GM12878 (cell line): ENCODE data around the gene RASAL2.

Experiments
- CHD2 ChIP-seq: IDR thresholded peaks from 2 replicates; pipeline ENCODE4 v1.6.1; 2011; ENCODE audit warnings: low read depth, low read length, improper control_type of control experiment, borderline replicate concordance
- EP300 ChIP-seq, 2 experiments: fragments of 150-350 bp in 1 of 2; IDR thresholded peaks; 2 replicates each; pipeline ENCODE4 v1.6.1; 2011 to 2012; ENCODE audit warnings: low read depth in 2 of 2, low read length in 2 of 2, borderline replicate concordance in 1 of 2, improper control_type of control experiment in 1 of 2, inconsistent platforms in 1 of 2; ENCODE audit not compliant: control insufficient read depth in 1 of 2
- EZH2 ChIP-seq: IDR thresholded peaks from 2 replicates; pipeline ENCODE4 v1.6.1; 2012; ENCODE audit warnings: low read depth, mild to moderate bottlenecking, control low read depth, inconsistent platforms, low read length, borderline replicate concordance; ENCODE audit not compliant: control insufficient read depth
- HCFC1 ChIP-seq: fragments of 150-350 bp; IDR thresholded peaks from 2 replicates; pipeline ENCODE4 v1.6.1; 2014; ENCODE audit warnings: low read length
- HDAC6 ChIP-seq: fragments of 200-600 bp; sonication (generic); IDR thresholded peaks from one replicate; pipeline ENCODE4 v1.8.0; 2017; ENCODE audit warnings: antibody characterized with exemption; ENCODE audit not compliant: unreplicated experiment
- NFYA ChIP-seq: IDR thresholded peaks from 2 replicates; pipeline ENCODE4 v1.6.1; 2011; ENCODE audit warnings: low read depth, mild to moderate bottlenecking, low read length, improper control_type of control experiment, borderline replicate concordance
- REST ChIP-seq: IDR thresholded peaks from 2 replicates; pipeline ENCODE4 v1.6.1; 2012; ENCODE audit warnings: mild to moderate bottlenecking, low read depth, low read length
- TF ChIP-seq, protein P1 (sequence below), 3 experiments: IDR thresholded peaks in 2 of 3; conservative IDR thresholded peaks in 1 of 3; 2 replicates each; pipeline ENCODE4 v1.5.1; 2011; ENCODE audit warnings: low read depth in 3 of 3, low read length in 3 of 3, mild to moderate bottlenecking in 3 of 3, control low read depth in 2 of 3, moderate library complexity in 2 of 3, inconsistent platforms in 1 of 3, mixed read lengths in 1 of 3; ENCODE audit not compliant: control insufficient read depth in 2 of 3, insufficient read depth in 1 of 3; ENCODE audit errors: extremely low read depth in 1 of 3

DNA sequence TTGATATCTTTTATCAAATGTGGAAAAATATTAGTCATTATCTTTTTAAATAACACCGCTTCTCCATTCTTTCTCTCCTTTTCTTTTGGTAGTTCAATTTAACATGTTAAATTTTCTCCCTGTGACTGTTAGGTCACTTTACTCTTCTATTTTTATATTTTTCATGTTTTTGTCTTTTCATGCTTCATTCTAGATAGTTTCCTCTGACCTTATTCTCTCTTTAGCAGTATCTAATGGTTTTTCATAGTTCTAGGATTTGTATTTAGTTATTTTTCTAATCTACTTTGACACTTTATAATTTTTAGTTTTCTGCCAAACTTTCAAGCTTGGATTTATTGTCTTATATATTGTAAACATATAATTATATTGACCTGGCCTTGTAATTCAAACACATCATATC, 116.0 kb downstream of the RASAL2 start:
- TF ChIP-seq HCFC1 (no peak), HDAC6 (no peak), EP300 (IDR thresholded peaks at IDR 0.05; ENCODE audit: borderline replicate concordance in 1 of 2, control insufficient read depth in 1 of 2, low read depth in 2 of 2, low read length in 2 of 2) (no peak), CHD2 (no peak), EZH2 (no peak), REST (no peak), NFYA (no peak)
- TF ChIP-seq, protein P1, sequence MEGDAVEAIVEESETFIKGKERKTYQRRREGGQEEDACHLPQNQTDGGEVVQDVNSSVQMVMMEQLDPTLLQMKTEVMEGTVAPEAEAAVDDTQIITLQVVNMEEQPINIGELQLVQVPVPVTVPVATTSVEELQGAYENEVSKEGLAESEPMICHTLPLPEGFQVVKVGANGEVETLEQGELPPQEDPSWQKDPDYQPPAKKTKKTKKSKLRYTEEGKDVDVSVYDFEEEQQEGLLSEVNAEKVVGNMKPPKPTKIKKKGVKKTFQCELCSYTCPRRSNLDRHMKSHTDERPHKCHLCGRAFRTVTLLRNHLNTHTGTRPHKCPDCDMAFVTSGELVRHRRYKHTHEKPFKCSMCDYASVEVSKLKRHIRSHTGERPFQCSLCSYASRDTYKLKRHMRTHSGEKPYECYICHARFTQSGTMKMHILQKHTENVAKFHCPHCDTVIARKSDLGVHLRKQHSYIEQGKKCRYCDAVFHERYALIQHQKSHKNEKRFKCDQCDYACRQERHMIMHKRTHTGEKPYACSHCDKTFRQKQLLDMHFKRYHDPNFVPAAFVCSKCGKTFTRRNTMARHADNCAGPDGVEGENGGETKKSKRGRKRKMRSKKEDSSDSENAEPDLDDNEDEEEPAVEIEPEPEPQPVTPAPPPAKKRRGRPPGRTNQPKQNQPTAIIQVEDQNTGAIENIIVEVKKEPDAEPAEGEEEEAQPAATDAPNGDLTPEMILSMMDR (IDR thresholded peaks at IDR 0.05 in 2 of 3, conservative IDR thresholded peaks at IDR 0.05 in 1 of 3; ENCODE audit: control insufficient read depth in 2 of 3, extremely low read depth in 1 of 3, insufficient read depth in 1 of 3, low read depth in 3 of 3, low read length in 3 of 3), result no peak
